ENCODE data around the gene OLIG1.

The OLIG1 gene

GRCh38 chr21:33037501-33037900 lies 32.4 kb upstream of the OLIG1 start:
- no peak for TF ChIP-seq CTCF (IDR thresholded peaks at IDR 0.05; ENCODE audit: low read length, missing control alignments)

GRCh38 chr21:33039536-33039935 lies 30.4 kb upstream of the OLIG1 start:
- no peak overlapping the region for H3K4me3 ChIP-seq (replicated peaks; ENCODE audit: low read depth, low read length)
- DNase-seq (ENCODE audit: low read depth): no peak
- no peak for TF ChIP-seq CTCF (IDR thresholded peaks at IDR 0.05; ENCODE audit: low read length, missing control alignments)

More at GRCh38 chr21:33037501-33037900, 32.4 kb upstream of the OLIG1 start:
- H3K4me3 ChIP-seq (replicated peaks; ENCODE audit: low read depth, low read length): no peak overlapping the region
- no peak for DNase-seq (ENCODE audit: low read depth)

- DNase-seq (ENCODE audit: low read depth): no peak
- TF ChIP-seq CTCF (IDR thresholded peaks at IDR 0.05; ENCODE audit: low read length, missing control alignments): no peak
- no peak overlapping the region for H3K4me3 ChIP-seq (replicated peaks; ENCODE audit: low read depth, low read length)
Measured at GRCh38 chr21:33040215-33040614, 29.7 kb upstream of the OLIG1 start.

- no peak overlapping the region for H3K4me3 ChIP-seq (replicated peaks; ENCODE audit: low read depth, low read length)
- DNase-seq (ENCODE audit: low read depth): no peak
- no peak for TF ChIP-seq CTCF (IDR thresholded peaks at IDR 0.05; ENCODE audit: low read length, missing control alignments)
Measured at GRCh38 chr21:33041981-33042380, 28.0 kb upstream of the OLIG1 start.

- no peak overlapping the region for H3K4me3 ChIP-seq (replicated peaks; ENCODE audit: low read depth, low read length)
- no peak for TF ChIP-seq CTCF (IDR thresholded peaks at IDR 0.05; ENCODE audit: low read length, missing control alignments)
- peak; percentile 90 for DNase-seq (ENCODE audit: low read depth)
Measured at GRCh38 chr21:33042812-33043211, 27.1 kb upstream of the OLIG1 start.

GRCh38 chr21:33046455-33046854 lies 23.5 kb upstream of the OLIG1 start:
- no peak overlapping the region for H3K4me3 ChIP-seq (replicated peaks; ENCODE audit: low read depth, low read length)
- no peak for DNase-seq (ENCODE audit: low read depth)
- no peak for TF ChIP-seq CTCF (IDR thresholded peaks at IDR 0.05; ENCODE audit: low read length, missing control alignments)

- peak; percentile 42 for DNase-seq (ENCODE audit: low read depth)
- TF ChIP-seq CTCF (IDR thresholded peaks at IDR 0.05; ENCODE audit: low read length, missing control alignments): no peak
Measured at GRCh38 chr21:33047231-33047630, 22.7 kb upstream of the OLIG1 start.

More at GRCh38 chr21:33047231-33047630, 22.7 kb upstream of the OLIG1 start:
- no peak overlapping the region for H3K4me3 ChIP-seq (replicated peaks; ENCODE audit: low read depth, low read length)

All from fibroblast of pulmonary artery (primary cell).